ENCODE data around the gene KCTD16.

Gene KCTD16

GRCh38 chr5:144141585-144141984 lies 29.1 kb upstream of the KCTD16 start:
- Histone ChIP-seq H3K9me3 (replicated peaks; ENCODE audit: insufficient read depth, low read length) (no peaks in the 10 kb centered on the region), H3K4me1 (ENCODE audit: low read length) (no peaks in the 10 kb centered on the region), H3K36me3 (replicated peaks; ENCODE audit: insufficient read depth, low read length) (no peaks in the 10 kb centered on the region), H3K27ac (ENCODE audit: low read length) (no peak overlapping the region), H3K79me2 (ENCODE audit: low read length) (no peaks in the 10 kb centered on the region), H3K4me3 (ENCODE audit: low read length) (no peak overlapping the region), H3K9me2 (replicated peaks; ENCODE audit: insufficient read depth, low read length) (no peaks in the 10 kb centered on the region), H2AFZ (ENCODE audit: low read length) (peak overlapping the region; percentile 32; the same call in 1 of the 2 replicates), H3F3A (ENCODE audit: insufficient read depth, low read length) (no peaks in the 10 kb centered on the region), H3K9ac (ENCODE audit: low read length) (no peak overlapping the region), H3K4me2 (ENCODE audit: low read depth, low read length) (no peak overlapping the region), H3K27me3 (replicated peaks; ENCODE audit: insufficient read depth, low read length) (no peaks in the 10 kb centered on the region), H4K20me1 (ENCODE audit: insufficient read depth, low read length) (no peaks in the 10 kb centered on the region)
- no peak for TF ChIP-seq EZH2 (optimal IDR thresholded peaks at IDR 0.05; ENCODE audit: low read depth, low read length)
- TF ChIP-seq CTCF (IDR thresholded peaks at IDR 0.05; ENCODE audit: low read length), result no peak
- TF ChIP-seq EZH2phosphoT487 (IDR thresholded peaks at IDR 0.05; ENCODE audit: low read length), result no peak
- DNase-seq, result no peak

GRCh38 chr5:144142139-144142823 lies 28.4 kb upstream of the KCTD16 start:
- peak; percentile 58 for DNase-seq
- no peak overlapping the region for H3K9ac ChIP-seq (ENCODE audit: low read length)
- no peaks in the 10 kb centered on the region for H3K79me2 ChIP-seq (ENCODE audit: low read length)
- H3K4me3 ChIP-seq (ENCODE audit: low read length), result no peak overlapping the region
- H3K9me2 ChIP-seq (replicated peaks; ENCODE audit: insufficient read depth, low read length), result no peaks in the 10 kb centered on the region
- H3K4me2 ChIP-seq (ENCODE audit: low read depth, low read length), result peak overlapping the region; percentile 34; the same call in 1 of the 2 replicates
- no peaks in the 10 kb centered on the region for H3K9me3 ChIP-seq (replicated peaks; ENCODE audit: insufficient read depth, low read length)
- H3K36me3 ChIP-seq (replicated peaks; ENCODE audit: insufficient read depth, low read length), result no peaks in the 10 kb centered on the region
- H2AFZ ChIP-seq (ENCODE audit: low read length), result peak overlapping the region; percentile 32
- H4K20me1 ChIP-seq (ENCODE audit: insufficient read depth, low read length), result no peaks in the 10 kb centered on the region
- no peak for TF ChIP-seq EZH2 (optimal IDR thresholded peaks at IDR 0.05; ENCODE audit: low read depth, low read length)
- peak; percentile 76 for TF ChIP-seq CTCF (IDR thresholded peaks at IDR 0.05; ENCODE audit: low read length)
- no peak for TF ChIP-seq EZH2phosphoT487 (IDR thresholded peaks at IDR 0.05; ENCODE audit: low read length)
- H3K27ac ChIP-seq (ENCODE audit: low read length), result no peak overlapping the region
- H3F3A ChIP-seq (ENCODE audit: insufficient read depth, low read length), result no peaks in the 10 kb centered on the region
- H3K27me3 ChIP-seq (replicated peaks; ENCODE audit: insufficient read depth, low read length), result no peaks in the 10 kb centered on the region
- no peaks in the 10 kb centered on the region for H3K4me1 ChIP-seq (ENCODE audit: low read length)

- no peaks in the 10 kb centered on the region for H3K36me3 ChIP-seq (replicated peaks; ENCODE audit: insufficient read depth, low read length)
- no peak overlapping the region for H3K9ac ChIP-seq (ENCODE audit: low read length)
- no peak for DNase-seq
- H2AFZ ChIP-seq (ENCODE audit: low read length), result peak overlapping the region; percentile 1; the same call in 1 of the 2 replicates
- no peaks in the 10 kb centered on the region for H3K79me2 ChIP-seq (ENCODE audit: low read length)
- H3K9me3 ChIP-seq (replicated peaks; ENCODE audit: insufficient read depth, low read length), result no peaks in the 10 kb centered on the region
- no peak overlapping the region for H3K4me2 ChIP-seq (ENCODE audit: low read depth, low read length)
- H3K9me2 ChIP-seq (replicated peaks; ENCODE audit: insufficient read depth, low read length), result no peaks in the 10 kb centered on the region
- H3K27me3 ChIP-seq (replicated peaks; ENCODE audit: insufficient read depth, low read length), result no peaks in the 10 kb centered on the region
- no peaks in the 10 kb centered on the region for H3F3A ChIP-seq (ENCODE audit: insufficient read depth, low read length)
- no peak overlapping the region for H3K4me3 ChIP-seq (ENCODE audit: low read length)
- H3K27ac ChIP-seq (ENCODE audit: low read length), result no peak overlapping the region
- no peak for TF ChIP-seq EZH2 (optimal IDR thresholded peaks at IDR 0.05; ENCODE audit: low read depth, low read length)
- no peak for TF ChIP-seq CTCF (IDR thresholded peaks at IDR 0.05; ENCODE audit: low read length)
- no peak for TF ChIP-seq EZH2phosphoT487 (IDR thresholded peaks at IDR 0.05; ENCODE audit: low read length)
- no peaks in the 10 kb centered on the region for H4K20me1 ChIP-seq (ENCODE audit: insufficient read depth, low read length)
- no peaks in the 10 kb centered on the region for H3K4me1 ChIP-seq (ENCODE audit: low read length)
Observed at GRCh38 chr5:144142824-144143162, 27.9 kb upstream of the KCTD16 start.
